Measurements from ENCODE around the gene UBR4.

UBR4 gene

GRCh38 chr1:19035377-19036040, 174.6 kb downstream of the UBR4 start:
- DNase-seq (ENCODE audit: low spot score) = no peak

- no peak for DNase-seq (ENCODE audit: low spot score)
These were observed 175.3 kb downstream of the UBR4 start for GRCh38 chr1:19034721-19035120.

- peak; percentile 87 for DNase-seq (ENCODE audit: low spot score)
These were observed 176.0 kb downstream of the UBR4 start for GRCh38 chr1:19033926-19034680.

GRCh38 chr1:19033515-19033839, 176.6 kb downstream of the UBR4 start:
- no peak for DNase-seq (ENCODE audit: low spot score)

GRCh38 chr1:19032701-19033514, 177.2 kb downstream of the UBR4 start:
- DNase-seq (ENCODE audit: low spot score) = no peak

- no peak for DNase-seq (ENCODE audit: low spot score)
These were observed 177.7 kb downstream of the UBR4 start for GRCh38 chr1:19032413-19032695.

GRCh38 chr1:19029191-19030085, 180.6 kb downstream of the UBR4 start:
- no peak for DNase-seq (ENCODE audit: low spot score)

- no peak for DNase-seq (ENCODE audit: low spot score)
These were observed 181.4 kb downstream of the UBR4 start for GRCh38 chr1:19028546-19029129.

GRCh38 chr1:19028110-19028509, 182.0 kb downstream of the UBR4 start:
- DNase-seq (ENCODE audit: low spot score) = no peak
